ENCODE results near the gene PARP8.

The PARP8 gene

DNA sequence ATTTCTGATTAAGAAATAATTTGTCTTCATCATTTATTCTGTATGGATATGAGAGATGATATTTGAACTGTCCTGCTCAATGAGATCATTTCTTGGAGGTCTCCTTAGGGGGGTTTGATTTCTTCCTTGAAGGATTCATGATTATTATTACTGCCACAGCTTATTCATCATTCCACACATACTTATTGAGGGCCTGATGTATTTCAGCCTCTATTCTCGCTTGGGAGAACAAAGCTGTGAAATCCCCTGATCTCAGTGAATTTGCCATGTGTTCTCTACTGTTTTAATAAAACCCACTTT, 36.9 kb downstream of the PARP8 start:
- TF ChIP-seq, protein P1, sequence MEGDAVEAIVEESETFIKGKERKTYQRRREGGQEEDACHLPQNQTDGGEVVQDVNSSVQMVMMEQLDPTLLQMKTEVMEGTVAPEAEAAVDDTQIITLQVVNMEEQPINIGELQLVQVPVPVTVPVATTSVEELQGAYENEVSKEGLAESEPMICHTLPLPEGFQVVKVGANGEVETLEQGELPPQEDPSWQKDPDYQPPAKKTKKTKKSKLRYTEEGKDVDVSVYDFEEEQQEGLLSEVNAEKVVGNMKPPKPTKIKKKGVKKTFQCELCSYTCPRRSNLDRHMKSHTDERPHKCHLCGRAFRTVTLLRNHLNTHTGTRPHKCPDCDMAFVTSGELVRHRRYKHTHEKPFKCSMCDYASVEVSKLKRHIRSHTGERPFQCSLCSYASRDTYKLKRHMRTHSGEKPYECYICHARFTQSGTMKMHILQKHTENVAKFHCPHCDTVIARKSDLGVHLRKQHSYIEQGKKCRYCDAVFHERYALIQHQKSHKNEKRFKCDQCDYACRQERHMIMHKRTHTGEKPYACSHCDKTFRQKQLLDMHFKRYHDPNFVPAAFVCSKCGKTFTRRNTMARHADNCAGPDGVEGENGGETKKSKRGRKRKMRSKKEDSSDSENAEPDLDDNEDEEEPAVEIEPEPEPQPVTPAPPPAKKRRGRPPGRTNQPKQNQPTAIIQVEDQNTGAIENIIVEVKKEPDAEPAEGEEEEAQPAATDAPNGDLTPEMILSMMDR (IDR thresholded peaks at IDR 0.05; ENCODE audit: low read length, missing control alignments): no peak
- H3K4me3 ChIP-seq (replicated peaks; ENCODE audit: low read depth, low read length): no peak overlapping the region
- no peak for DNase-seq (ENCODE audit: low read depth)

DNA sequence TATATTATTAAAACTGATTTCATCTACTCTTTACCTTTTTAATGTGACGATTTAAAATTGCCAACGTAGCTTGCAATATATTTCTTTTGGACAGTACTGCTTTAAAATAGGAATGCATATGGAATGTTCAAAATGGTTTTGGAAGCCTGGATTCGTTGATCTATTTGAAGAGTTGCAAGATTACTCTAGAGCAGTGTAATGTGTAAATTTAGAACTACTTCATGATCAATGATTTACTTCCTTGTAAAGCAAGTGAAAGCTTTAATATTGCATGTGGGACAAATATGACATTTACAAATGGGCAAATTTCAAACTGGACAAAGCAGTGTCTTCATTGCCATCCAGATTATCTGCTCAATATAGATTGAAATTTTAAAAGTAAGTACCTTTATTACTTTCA, 38.3 kb downstream of the PARP8 start:
- no peak overlapping the region for H3K4me3 ChIP-seq (replicated peaks; ENCODE audit: low read depth, low read length)
- no peak for DNase-seq (ENCODE audit: low read depth)
- TF ChIP-seq, protein P1 (IDR thresholded peaks at IDR 0.05; ENCODE audit: low read length, missing control alignments): no peak

DNA sequence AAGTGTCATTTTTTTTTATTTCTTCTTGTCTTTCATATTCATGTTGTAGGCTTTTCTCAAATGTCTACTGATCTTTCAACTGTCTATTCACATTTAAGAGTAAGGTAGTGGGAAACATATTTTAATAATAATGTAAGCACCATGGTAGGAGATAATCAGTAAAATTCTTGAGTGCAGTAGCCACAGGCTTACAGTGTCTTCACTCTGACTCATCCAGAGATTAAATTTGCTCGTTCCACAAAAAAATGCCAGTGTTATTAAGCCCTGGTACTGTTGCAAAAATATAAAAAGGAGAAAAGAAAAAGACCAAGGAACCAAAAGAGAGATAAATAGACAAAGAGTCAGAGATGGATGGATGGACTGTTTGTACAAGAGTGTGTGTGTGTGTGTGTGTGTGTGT, 43.0 kb downstream of the PARP8 start:
- DNase-seq (ENCODE audit: low read depth): peak; percentile 10
- no peak overlapping the region for H3K4me3 ChIP-seq (replicated peaks; ENCODE audit: low read depth, low read length)
- TF ChIP-seq, protein P1 (IDR thresholded peaks at IDR 0.05; ENCODE audit: low read length, missing control alignments): no peak

DNA sequence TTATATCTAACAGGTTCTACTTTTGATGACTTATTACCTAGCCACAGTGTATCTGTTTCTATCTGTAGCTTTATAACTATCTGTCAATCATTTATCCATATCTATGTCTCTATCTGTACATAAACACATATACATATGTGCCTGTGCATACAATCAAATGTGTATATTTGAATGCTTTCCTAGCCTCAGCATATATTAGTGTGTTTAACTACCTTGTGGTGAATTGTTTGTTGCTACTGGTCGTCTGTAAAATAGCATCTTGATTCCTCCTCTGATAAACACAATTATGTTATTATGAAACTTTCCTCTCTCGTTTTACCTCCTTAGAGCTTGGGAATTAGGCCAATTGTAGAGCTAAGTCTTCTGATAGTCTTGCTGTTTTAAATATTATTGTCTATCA, 44.4 kb downstream of the PARP8 start:
- H3K4me3 ChIP-seq (replicated peaks; ENCODE audit: low read depth, low read length): no peak overlapping the region
- DNase-seq (ENCODE audit: low read depth): no peak
- TF ChIP-seq, protein P1 (IDR thresholded peaks at IDR 0.05; ENCODE audit: low read length, missing control alignments): no peak

DNA sequence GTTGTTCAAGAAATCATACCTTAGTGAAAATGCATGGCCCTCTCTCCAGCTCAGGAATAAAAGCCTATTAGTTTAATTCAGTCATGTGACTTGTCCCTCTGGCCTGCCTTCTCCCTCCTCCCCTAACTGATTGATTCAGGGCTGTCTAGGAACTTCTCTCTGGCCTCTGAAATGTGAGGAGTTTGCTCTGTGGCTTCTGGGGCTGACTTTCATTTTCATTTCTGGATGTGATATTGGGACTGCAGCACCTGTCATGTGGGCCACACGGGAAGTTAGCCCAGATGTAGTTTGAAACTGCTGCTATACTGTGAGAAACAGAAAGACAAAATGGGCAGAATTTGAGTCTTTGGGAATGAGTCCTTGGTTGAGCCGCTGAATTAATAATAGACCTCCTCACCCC, 44.8 kb downstream of the PARP8 start:
- DNase-seq (ENCODE audit: low read depth): no peak
- TF ChIP-seq, protein P1 (IDR thresholded peaks at IDR 0.05; ENCODE audit: low read length, missing control alignments): no peak
- no peak overlapping the region for H3K4me3 ChIP-seq (replicated peaks; ENCODE audit: low read depth, low read length)

DNA sequence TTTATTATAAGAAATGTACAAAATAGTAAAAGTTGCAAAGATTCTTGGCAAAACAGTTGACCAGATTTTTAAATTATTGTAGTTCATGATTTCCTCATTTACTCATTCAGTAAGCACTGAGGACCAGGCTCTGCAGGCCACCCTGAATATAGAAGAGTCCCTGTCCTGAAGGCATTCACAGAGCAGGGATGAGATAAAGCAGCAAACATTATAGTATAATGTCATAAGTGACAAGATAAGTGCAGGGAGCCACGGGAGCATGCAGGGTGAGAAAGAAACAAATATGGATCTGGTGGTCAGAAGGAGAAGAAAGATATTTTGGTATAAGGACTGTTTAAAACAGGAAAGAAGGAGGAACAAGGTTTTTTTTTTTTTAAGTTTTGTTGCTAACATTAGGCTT, 46.0 kb downstream of the PARP8 start:
- TF ChIP-seq, protein P1 (IDR thresholded peaks at IDR 0.05; ENCODE audit: low read length, missing control alignments): no peak
- no peak for DNase-seq (ENCODE audit: low read depth)
- no peak overlapping the region for H3K4me3 ChIP-seq (replicated peaks; ENCODE audit: low read depth, low read length)

DNA sequence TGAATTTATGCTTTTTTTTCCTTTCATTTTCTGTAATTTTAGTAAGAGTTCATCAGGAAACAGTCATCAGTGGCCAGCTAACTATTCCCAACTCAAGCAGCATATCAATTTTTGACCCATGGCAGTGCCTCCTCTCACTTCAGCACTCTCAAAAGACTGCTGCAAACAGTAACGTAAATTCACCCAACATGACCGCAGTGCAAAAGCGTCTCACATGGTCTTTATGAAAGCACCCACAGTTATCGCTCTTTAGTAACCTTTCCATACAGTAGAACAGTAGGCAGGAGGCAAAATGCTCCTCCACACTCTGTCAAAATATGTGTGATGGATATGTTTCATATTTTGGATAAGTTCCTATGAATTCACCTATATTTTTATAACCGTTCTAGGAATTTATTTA, 48.6 kb downstream of the PARP8 start:
- no peak for DNase-seq (ENCODE audit: low read depth)
- H3K4me3 ChIP-seq (replicated peaks; ENCODE audit: low read depth, low read length): no peak overlapping the region
- TF ChIP-seq, protein P1 (IDR thresholded peaks at IDR 0.05; ENCODE audit: low read length, missing control alignments): no peak
